Erythroblast (primary cell): ENCODE data around the gene SYNM.

ENCODE experiments used
- GATA1 ChIP-seq: IDR thresholded peaks from 2 replicates; pipeline ENCODE4 v1.6.1; 2011; ENCODE audit warnings: low read depth, mild to moderate bottlenecking, control low read depth, low read length, moderate library complexity
- POLR2A ChIP-seq: IDR thresholded peaks from 2 replicates; pipeline ENCODE4 v1.6.1; 2011; ENCODE audit warnings: mild to moderate bottlenecking, low read length

DNA sequence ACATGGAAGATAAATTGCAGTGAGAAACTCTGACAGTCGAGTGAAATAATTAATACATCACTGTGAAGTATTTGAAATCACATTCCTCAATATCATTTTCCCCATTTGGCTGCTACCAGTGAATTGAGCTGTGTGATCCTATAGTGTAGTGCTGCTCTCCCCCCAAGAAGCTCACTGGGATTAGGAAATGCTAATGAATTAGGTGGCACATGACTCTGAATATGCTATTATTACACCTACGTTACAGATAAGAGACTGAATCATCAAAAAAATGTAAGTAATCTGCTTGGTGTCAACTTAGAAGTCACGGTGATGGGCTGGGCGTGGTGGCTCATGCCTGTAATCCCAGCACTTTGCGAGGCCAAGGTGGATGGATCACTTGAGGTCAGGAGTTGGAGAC is 34.7 kb upstream of the SYNM start:
- no peak for TF ChIP-seq GATA1
- TF ChIP-seq POLR2A, result no peak
